ELF-1 (cell line): ENCODE measurements around the gene PCARE.
"Not testable (repeated sequence)": the region's sequence is repeated elsewhere in the genome, so short reads cannot be mapped to it uniquely, and the experiment has no call there.

ENCODE experiments used
- DNase-seq: peaks from one replicate; pipeline ENCODE4 v3.0.0-alpha.2; 2016; ENCODE audit warnings: low read depth, low spot score

Gene PCARE

GRCh38 chr2:29074411-29074810, at the start of gene PCARE:
PCARE (minus strand) TSS chr2:29074523; CDS start chr2:29074261, 262 bp downstream.
- DNase-seq, result no peak

GRCh38 chr2:29123617-29124349, 49.5 kb upstream of the PCARE start:
- DNase-seq, result no peak

GRCh38 chr2:29120846-29121245, 46.5 kb upstream of the PCARE start:
- no peak for DNase-seq

GRCh38 chr2:29119211-29119610, 44.9 kb upstream of the PCARE start:
- DNase-seq, result no peak

GRCh38 chr2:29117636-29118303, 43.4 kb upstream of the PCARE start:
- no peak for DNase-seq

GRCh38 chr2:29115797-29116781, 41.8 kb upstream of the PCARE start:
- no peak for DNase-seq

GRCh38 chr2:29114946-29115609, 40.8 kb upstream of the PCARE start, which contains the start of gene CLIP4:
CLIP4 (plus strand) TSS chr2:29115415; CDS start chr2:29121389, 5,974 bp downstream.
- DNase-seq, result peak; percentile 25

- DNase-seq, result no peak
Measured at GRCh38 chr2:29114586-29114945, 40.2 kb upstream of the PCARE start.

- DNase-seq, result no peak
Measured at GRCh38 chr2:29113891-29114321, 39.6 kb upstream of the PCARE start.

- DNase-seq, result no peak
Measured at GRCh38 chr2:29113027-29113686, 38.8 kb upstream of the PCARE start.

GRCh38 chr2:29112379-29112778, 38.1 kb upstream of the PCARE start:
- no peak for DNase-seq

GRCh38 chr2:29110916-29111535, 36.7 kb upstream of the PCARE start:
- DNase-seq, result no peak

- DNase-seq, result no peak
Measured at GRCh38 chr2:29109246-29109645, 34.9 kb upstream of the PCARE start.

GRCh38 chr2:29108225-29108624, 33.9 kb upstream of the PCARE start:
- no peak for DNase-seq

- not testable (repeated sequence) for DNase-seq
Measured at GRCh38 chr2:29107547-29107946, 33.2 kb upstream of the PCARE start.

- no peak for DNase-seq
Measured at GRCh38 chr2:29106980-29107388, 32.7 kb upstream of the PCARE start.

- no peak for DNase-seq
Measured at GRCh38 chr2:29106256-29106655, 31.9 kb upstream of the PCARE start.

GRCh38 chr2:29105375-29105774, 31.1 kb upstream of the PCARE start:
- no peak for DNase-seq

GRCh38 chr2:29104688-29105087, 30.4 kb upstream of the PCARE start:
- no peak for DNase-seq

- no peak for DNase-seq
Measured at GRCh38 chr2:29100564-29100963, 26.2 kb upstream of the PCARE start.
